H4 (cell line): Measurements from ENCODE around the gene HPSE. TPM values are rescaled to one million over a fixed set of nuclear protein-coding genes. Genes with fewer than 3 reads are reported as not detected.
"Not testable (repeated sequence)": the region's sequence is repeated elsewhere in the genome, so short reads cannot be mapped to it uniquely, and the experiment has no call there.

ENCODE experiments used
- DNase-seq: peaks from one replicate; pipeline ENCODE4 v3.0.0-alpha.2; 2015; ENCODE audit warnings: low spot score
- total RNA-seq: library from RNA; depleted of rRNA; stranded (reverse); fragments of >200 nt; shearing (Covaris generic); gene quantifications from 2 replicates; pipeline ENCODE4 v1.2.3, GENCODE V29; 2014

The HPSE gene
- total RNA-seq, 1 experiment from 2014 or later: 5.6 TPM

GRCh38 chr4:83335701-83336100 lies 1.1 kb upstream of the HPSE start:
- DNase-seq: no peak

- DNase-seq: no peak
These were observed 2.7 kb downstream of the HPSE start for GRCh38 chr4:83331956-83332355.

GRCh38 chr4:83329521-83330110 lies 5.0 kb downstream of the HPSE start:
- DNase-seq: peak; percentile 8

GRCh38 chr4:83328521-83329187 lies 6.0 kb downstream of the HPSE start:
- no peak for DNase-seq

DNA sequence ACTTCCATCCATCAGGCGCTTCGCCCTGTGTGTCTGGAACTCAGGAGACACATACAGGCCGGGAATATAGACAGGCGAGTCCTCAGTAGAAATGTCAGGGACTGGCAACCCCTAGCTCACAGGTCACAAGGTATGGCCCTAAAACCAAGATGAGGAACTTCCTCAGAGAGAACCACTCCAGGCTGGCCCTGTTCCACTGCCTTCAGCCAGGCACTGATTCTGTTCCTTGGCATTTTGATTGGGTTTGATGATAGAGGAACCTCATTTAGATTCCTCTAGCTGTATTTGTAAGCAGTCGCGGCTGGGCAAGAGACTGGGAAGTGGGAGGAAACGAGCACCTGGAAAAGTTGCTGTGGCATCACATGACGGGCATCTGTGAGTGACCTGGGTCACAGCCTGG lies 8.1 kb downstream of the HPSE start:
- DNase-seq: no peak

DNA sequence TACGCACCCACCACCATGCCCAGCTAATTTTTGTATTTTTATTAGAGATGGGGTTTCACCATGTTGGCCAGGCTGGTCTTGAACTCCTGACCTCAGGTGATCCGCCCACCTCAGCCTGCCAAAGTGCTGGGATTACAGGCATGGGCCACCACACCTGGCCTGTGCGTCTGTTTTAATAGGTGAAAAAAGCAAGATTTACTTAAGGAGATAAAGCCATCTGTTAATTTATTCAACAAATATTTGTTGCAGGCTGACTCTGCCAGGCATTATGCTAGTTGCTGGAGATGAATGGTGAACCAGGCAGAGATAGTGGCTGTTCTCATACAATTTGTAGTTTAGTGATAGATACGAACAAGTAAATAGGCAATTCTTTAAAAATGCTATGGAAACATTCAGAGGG lies 9.3 kb downstream of the HPSE start:
- DNase-seq: not testable (repeated sequence)

- no peak for DNase-seq
These were observed 11.5 kb downstream of the HPSE start for GRCh38 chr4:83323136-83323535.

DNA sequence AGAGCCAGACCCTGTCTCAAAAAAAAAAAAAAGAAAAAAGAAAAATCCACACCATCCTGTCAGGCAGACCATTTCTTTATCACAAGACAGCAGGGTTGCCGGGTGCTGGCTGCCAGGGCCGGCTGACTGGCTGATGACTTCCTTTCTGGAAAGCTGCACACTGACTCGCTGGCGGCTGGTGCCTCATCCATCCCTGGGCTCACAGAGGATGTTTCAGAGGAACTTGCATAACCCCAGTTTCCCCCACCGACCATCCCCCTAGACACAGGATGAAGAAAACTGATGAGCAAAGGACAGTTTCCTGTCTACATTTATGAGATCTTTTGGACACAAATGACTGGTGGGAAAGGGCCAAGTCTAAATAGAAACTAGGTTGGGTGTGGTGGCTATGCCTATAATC lies 14.1 kb downstream of the HPSE start:
- DNase-seq: no peak

GRCh38 chr4:83318666-83319065 lies 16.0 kb downstream of the HPSE start:
- DNase-seq: no peak

- DNase-seq: no peak
These were observed 17.0 kb downstream of the HPSE start for GRCh38 chr4:83317671-83318070.

- no peak for DNase-seq
These were observed 18.0 kb downstream of the HPSE start for GRCh38 chr4:83316459-83317165.

DNA sequence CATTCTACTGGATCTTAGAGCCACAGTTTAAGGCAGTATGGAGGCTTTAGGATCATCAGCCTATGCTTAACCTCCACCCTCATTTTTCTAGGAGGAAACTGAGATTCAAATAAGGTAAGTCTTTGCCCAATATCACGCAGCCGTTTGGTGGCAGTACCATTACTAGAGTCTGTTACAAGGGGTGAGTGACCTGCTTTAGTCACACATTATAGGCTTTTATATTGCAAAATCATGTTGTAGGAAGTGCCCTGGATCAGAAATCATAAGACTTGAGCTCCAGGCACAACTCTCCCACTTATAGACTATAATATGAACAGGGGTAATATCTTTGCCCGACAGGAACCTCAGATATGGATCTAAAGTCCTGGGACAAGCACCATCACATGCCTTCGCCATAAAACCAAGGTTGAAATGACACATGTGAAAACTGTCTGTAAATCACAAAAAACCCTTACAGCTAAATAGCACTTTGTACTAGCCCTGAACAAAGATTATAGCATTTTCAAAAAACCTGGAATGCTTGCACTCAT lies 19.2 kb downstream of the HPSE start:
- no peak for DNase-seq

DNA sequence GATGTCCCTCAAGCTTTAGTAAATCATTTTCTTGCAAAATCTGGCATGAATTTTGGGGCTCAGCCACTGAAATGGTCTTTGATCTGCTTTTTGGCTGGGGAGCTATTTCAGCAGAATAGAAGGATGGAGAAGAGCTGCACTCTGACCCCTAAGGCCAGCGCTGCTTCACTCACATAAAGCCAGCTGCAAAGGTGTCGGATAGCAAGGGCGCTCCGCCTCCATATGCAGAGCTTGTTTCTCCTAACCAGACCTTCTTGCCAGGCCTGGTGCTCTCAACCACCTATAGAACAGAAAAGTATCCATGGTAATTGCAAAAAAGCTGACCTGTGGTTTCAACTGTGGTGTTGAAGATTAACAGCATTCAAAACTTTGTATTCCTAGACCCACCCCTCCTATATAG lies 26.0 kb downstream of the HPSE start:
- no peak for DNase-seq

- no peak for DNase-seq
These were observed 26.7 kb downstream of the HPSE start for GRCh38 chr4:83307920-83308319.

DNA sequence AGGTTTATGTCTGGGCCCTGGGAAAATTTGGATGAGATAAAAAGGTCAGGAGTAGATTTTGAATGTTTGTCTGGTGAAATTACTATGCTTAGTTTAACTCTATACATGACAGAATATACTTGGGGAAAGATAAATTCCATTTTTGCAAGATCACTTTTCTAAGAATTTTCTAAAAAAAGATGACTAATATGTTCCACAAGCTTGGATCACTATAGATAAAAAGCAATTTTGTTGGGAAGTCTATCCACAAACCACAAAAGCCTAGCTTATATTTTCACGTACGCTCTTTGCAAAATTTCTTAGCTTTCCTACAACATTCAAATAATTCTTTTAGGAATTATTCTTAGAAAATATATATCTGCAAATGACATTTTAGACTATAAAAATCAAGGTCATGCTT lies 29.5 kb downstream of the HPSE start:
- no peak for DNase-seq

GRCh38 chr4:83297548-83298260 lies 36.9 kb downstream of the HPSE start:
- no peak for DNase-seq

- no peak for DNase-seq
These were observed 41.2 kb downstream of the HPSE start for GRCh38 chr4:83293305-83294046.

DNA sequence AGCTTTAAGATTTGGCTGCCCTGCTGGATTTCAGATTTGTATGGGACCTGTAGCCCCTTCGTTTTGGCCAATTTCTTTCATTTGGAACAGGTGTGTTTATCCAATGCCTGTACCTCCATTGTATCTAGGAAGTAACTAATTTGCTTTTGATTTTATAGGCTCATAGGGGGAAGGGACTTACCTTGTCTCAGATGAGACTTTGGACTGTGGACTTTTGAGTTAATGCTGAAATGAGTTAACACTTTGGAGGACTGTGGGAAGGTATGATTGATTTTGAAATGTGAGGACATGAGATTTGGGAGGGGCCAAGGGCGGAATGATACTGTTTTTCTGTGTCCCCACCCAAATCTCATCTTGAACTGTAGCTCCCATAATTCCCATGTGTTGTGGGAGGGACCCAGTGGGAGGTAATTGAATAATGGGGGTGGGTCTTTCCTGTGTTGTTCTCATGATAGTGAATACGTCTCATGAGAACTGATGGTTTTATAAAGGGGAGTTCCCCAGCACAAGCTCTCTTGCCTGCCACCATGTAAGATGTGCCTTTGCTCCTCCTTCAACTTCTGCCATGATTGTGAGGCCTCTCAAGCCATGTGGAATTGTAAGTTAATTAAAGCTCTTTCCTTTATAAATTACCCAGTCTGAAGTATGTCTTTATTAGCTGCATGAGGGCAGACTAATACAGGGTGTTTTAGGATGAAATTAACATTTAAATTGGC lies 44.4 kb downstream of the HPSE start:
- not testable (repeated sequence) for DNase-seq

GRCh38 chr4:83288381-83288780 lies 46.3 kb downstream of the HPSE start:
- DNase-seq: not testable (repeated sequence)

GRCh38 chr4:83285055-83285407 lies 49.6 kb downstream of the HPSE start:
- peak; percentile 61 for DNase-seq
